ENCODE results near the gene MPZL2. TPM values are rescaled to one million over a fixed set of nuclear protein-coding genes. Genes with fewer than 3 reads are reported as not detected.

MPZL2 gene
- total RNA-seq, 2 donors from 2014 or later = 19.7 to 48.5 TPM

DNA sequence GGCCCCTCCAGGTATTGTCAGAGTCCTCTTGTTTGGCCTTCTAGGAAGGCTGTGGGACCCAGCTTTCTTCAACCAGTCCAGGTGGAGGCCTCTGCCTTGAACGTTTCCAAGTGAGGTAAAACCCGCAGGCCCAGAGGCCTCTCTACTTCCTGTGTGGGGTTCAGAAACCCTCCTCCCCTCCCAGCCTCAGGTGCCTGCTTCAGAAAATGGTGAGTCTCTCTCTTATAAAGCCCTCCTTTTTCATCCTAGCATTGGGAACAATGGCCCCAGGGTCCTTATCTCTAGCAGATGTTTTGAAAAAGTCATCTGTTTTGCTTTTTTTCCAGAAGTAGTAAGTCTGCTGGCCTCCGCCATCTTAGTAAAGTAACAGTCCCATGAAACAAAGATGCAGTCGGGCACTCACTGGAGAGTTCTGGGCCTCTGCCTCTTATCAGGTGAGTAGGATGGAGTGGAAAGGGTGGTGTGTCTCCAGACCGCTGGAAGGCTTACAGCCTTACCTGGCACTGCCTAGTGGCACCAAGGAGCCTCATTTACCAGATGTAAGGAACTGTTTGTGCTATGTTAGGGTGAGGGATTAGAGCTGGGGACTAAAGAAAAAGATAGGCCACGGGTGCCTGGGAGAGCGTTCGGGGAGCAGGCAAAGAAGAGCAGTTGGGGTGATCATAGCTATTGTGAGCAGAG is 40.6 kb upstream of the MPZL2 start, which contains the start of gene CD3E:
TSS of gene CD3E (plus strand) at position 163 of the 681 bp plus-strand sequence. CDS start at position 386, 223 bp downstream.
- DNase-seq = no peak
- Histone ChIP-seq H3K27ac (no peak within 1 kb of the TSS), H3K27me3 (no peaks in the 10 kb centered on the region), H3K36me3 (replicated peaks in 1 of 2; ENCODE audit: insufficient read depth in 1 of 2, low read depth in 2 of 2) (no peaks in the 10 kb centered on the region), H3K4me3 (no peak within 1 kb of the TSS), H3K9me3 (no peaks in the 10 kb centered on the region), H3K4me1 (no peaks in the 10 kb centered on the region)
- WGBS, 2 donors = 79 to 83% methylated on average over 8 of the region's 8 CpGs
- intact Hi-C loops (cut with DNase I) = no loop called here
- no peak for ATAC-seq
- TF ChIP-seq, protein P1, sequence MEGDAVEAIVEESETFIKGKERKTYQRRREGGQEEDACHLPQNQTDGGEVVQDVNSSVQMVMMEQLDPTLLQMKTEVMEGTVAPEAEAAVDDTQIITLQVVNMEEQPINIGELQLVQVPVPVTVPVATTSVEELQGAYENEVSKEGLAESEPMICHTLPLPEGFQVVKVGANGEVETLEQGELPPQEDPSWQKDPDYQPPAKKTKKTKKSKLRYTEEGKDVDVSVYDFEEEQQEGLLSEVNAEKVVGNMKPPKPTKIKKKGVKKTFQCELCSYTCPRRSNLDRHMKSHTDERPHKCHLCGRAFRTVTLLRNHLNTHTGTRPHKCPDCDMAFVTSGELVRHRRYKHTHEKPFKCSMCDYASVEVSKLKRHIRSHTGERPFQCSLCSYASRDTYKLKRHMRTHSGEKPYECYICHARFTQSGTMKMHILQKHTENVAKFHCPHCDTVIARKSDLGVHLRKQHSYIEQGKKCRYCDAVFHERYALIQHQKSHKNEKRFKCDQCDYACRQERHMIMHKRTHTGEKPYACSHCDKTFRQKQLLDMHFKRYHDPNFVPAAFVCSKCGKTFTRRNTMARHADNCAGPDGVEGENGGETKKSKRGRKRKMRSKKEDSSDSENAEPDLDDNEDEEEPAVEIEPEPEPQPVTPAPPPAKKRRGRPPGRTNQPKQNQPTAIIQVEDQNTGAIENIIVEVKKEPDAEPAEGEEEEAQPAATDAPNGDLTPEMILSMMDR (IDR thresholded peaks at IDR 0.05) = no peak
- TF ChIP-seq POLR2A (IDR thresholded peaks at IDR 0.05) = no peak

DNA sequence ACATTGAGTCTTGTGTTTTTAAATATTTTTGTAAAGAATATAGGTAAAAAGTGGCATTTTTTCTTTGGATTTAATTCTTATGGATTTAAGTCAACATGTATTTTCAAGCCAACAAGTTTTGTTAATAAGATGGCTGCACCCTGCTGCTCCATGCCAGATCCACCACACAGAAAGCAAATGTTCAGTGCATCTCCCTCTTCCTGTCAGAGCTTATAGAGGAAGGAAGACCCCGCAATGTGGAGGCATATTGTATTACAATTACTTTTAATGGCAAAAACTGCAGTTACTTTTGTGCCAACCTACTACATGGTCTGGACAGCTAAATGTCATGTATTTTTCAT is 40.1 kb upstream of the MPZL2 start:
- Histone ChIP-seq H3K27ac (no peak overlapping the region), H3K4me1 (no peaks in the 10 kb centered on the region), H3K4me3 (no peak overlapping the region), H3K9me3 (no peaks in the 10 kb centered on the region), H3K27me3 (no peaks in the 10 kb centered on the region), H3K36me3 (replicated peaks in 1 of 2; ENCODE audit: insufficient read depth in 1 of 2, low read depth in 2 of 2) (no peaks in the 10 kb centered on the region)
- 88 to 93% methylated on average over 1 of the region's 1 CpG for WGBS, 2 donors
- TF ChIP-seq, protein P1 (IDR thresholded peaks at IDR 0.05) = no peak
- no peak for TF ChIP-seq POLR2A (IDR thresholded peaks at IDR 0.05)
- intact Hi-C loops (cut with DNase I) = no loop called here
- no peak for DNase-seq
- no peak for ATAC-seq

DNA sequence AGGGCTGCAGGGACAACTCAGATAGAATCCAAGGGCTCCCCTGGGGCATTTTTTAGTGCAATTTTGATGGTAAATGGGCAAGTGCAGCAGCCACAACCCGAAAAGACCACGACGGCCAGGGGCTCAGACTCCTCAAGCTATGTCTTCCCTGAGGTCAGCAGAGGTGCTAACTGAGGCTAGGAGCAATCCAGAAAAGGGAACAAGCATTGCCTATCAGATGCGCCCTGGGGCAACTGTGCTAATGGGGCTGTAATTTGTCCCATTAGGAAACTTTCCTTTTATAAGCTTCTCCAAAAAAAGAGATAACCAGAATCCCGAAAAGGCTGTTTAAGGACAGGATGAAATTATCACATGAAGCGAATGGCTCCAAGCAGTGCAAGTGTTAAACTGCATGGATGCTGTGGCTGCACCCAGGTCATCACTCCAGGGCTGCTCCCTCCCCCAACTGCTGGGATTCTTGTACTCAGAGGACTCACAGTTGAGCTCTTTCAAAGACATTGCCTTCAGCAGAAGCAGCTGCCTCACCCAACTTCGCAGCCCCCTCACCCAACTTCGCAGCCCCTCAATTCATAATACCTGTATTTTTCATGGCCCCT is 37.6 kb upstream of the MPZL2 start:
- H3K4me3 ChIP-seq = no peak overlapping the region
- 46 to 54% methylated on average over 8 of the region's 8 CpGs for WGBS, 2 donors

DNA sequence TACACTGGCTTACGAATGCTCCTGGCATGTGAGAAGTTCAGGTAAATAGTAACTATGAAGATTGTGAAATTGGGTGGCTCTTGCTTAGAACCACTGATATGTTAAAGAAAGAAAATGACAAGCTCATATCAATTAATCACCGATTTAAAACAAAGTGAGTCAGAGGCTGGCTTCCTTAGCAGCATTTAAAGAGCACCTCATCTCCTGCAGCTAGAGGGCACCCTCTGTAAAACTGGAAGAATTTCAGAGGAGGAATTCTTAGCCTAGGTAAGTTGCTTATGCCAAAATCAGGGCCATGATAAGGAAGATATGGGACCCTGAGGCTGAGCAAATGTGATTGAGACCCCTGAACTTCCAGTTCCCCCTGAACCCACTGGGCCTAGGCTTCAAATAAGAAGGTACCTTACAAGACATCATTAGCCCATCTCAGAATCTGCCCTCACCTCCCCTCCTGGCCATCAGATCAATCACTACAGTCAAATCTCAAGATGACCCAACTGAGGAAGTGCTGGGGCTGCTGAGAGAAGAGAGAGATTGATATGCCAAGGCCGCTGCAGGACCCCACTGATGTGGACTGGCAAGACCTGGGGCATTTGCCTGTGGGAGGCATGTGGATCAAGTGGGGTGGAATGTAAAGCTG is 31.8 kb upstream of the MPZL2 start:
- TF ChIP-seq, protein P1 (IDR thresholded peaks at IDR 0.05) = peak in 6 of 7 experiments; percentile 48 to 69 (median 60)
- TF ChIP-seq POLR2A (IDR thresholded peaks at IDR 0.05) = no peak
- no peaks in the 10 kb centered on the region for H3K27me3 ChIP-seq
- H3K4me1 ChIP-seq = peaks cover 12% of the 10 kb centered on the region
- ATAC-seq (peak; percentile 78), DNase-seq (peak; percentile 36 to 55 (median 41))
- H3K4me3 ChIP-seq = no peak overlapping the region
- WGBS, 2 donors = 31% methylated on average over 3 of the region's 3 CpGs
- intact Hi-C loops (cut with DNase I) = no loop called here
- no peak overlapping the region for H3K27ac ChIP-seq
- no peaks in the 10 kb centered on the region for H3K36me3 ChIP-seq (replicated peaks in 1 of 2; ENCODE audit: insufficient read depth in 1 of 2, low read depth in 2 of 2)
- no peaks in the 10 kb centered on the region for H3K9me3 ChIP-seq

More for the DNA sequence above, 37.6 kb upstream of the MPZL2 start:
- H3K36me3 ChIP-seq (replicated peaks in 1 of 2; ENCODE audit: insufficient read depth in 1 of 2, low read depth in 2 of 2) = no peaks in the 10 kb centered on the region
- H3K4me1 ChIP-seq = no peaks in the 10 kb centered on the region
- no peak overlapping the region for H3K27ac ChIP-seq
- no peaks in the 10 kb centered on the region for H3K9me3 ChIP-seq
- intact Hi-C loops (cut with DNase I) = no loop called here
- TF ChIP-seq POLR2A (IDR thresholded peaks at IDR 0.05) = no peak
- TF ChIP-seq, protein P1 (IDR thresholded peaks at IDR 0.05) = no peak
- no peak for ATAC-seq
- H3K27me3 ChIP-seq = no peaks in the 10 kb centered on the region
- no peak for DNase-seq
